UCSD-AML1 (cell line): ENCODE measurements around the gene PGF.
"Not testable (repeated sequence)": the region's sequence is repeated elsewhere in the genome, so short reads cannot be mapped to it uniquely, and the experiment has no call there.

Source experiments
- DNase-seq: peaks from one replicate; lab custom pipeline; 2025; ENCODE audit not compliant: unreplicated experiment; lab: John Stamatoyannopoulos, UW

PGF gene

GRCh38 chr14:74955229-74956026 is at the start of gene PGF:
Gene PGF (minus strand): TSS chr14:74955597. CDS start chr14:74955242, 355 bp downstream.
- no peak for DNase-seq

GRCh38 chr14:75003250-75004027 is 48.0 kb upstream of the PGF start:
- peak; percentile 46 for DNase-seq

- DNase-seq: peak; percentile 99
These were observed 47.2 kb upstream of the PGF start, which contains the start of gene EIF2B2 for GRCh38 chr14:75002392-75003249. Gene EIF2B2 (plus strand): TSS chr14:75002921. CDS start chr14:75002991, 70 bp downstream.

GRCh38 chr14:75001899-75002298 is 46.5 kb upstream of the PGF start:
- DNase-seq: no peak

- no peak for DNase-seq
These were observed 45.9 kb upstream of the PGF start for GRCh38 chr14:75001261-75001660.

GRCh38 chr14:74995781-74996180 is 40.4 kb upstream of the PGF start:
- not testable (repeated sequence) for DNase-seq

- DNase-seq: not testable (repeated sequence)
These were observed 38.8 kb upstream of the PGF start for GRCh38 chr14:74994182-74994581.

GRCh38 chr14:74988993-74989392 is 33.6 kb upstream of the PGF start:
- no peak for DNase-seq

GRCh38 chr14:74988131-74988530 is 32.7 kb upstream of the PGF start:
- DNase-seq: no peak

GRCh38 chr14:74985806-74986205 is 30.4 kb upstream of the PGF start:
- no peak for DNase-seq

- DNase-seq: no peak
These were observed 29.6 kb upstream of the PGF start for GRCh38 chr14:74985028-74985310.

- DNase-seq: no peak
These were observed 29.0 kb upstream of the PGF start for GRCh38 chr14:74984236-74985027.

- no peak for DNase-seq
These were observed 27.9 kb upstream of the PGF start for GRCh38 chr14:74983343-74983742.

GRCh38 chr14:74982661-74983060 is 27.3 kb upstream of the PGF start:
- DNase-seq: no peak

GRCh38 chr14:74981833-74982232 is 26.4 kb upstream of the PGF start:
- no peak for DNase-seq

- DNase-seq: no peak
These were observed 26.0 kb upstream of the PGF start for GRCh38 chr14:74981462-74981782.

GRCh38 chr14:74980731-74981461 is 25.5 kb upstream of the PGF start:
- peak; percentile 63 for DNase-seq

GRCh38 chr14:74980398-74980730 is 25.0 kb upstream of the PGF start:
- no peak for DNase-seq

- peak; percentile 42 for DNase-seq
These were observed 24.3 kb upstream of the PGF start for GRCh38 chr14:74979442-74980397.
